ENCODE measurements around the gene RBFOX1. TPM values are rescaled to one million over a fixed set of nuclear protein-coding genes. Genes with fewer than 3 reads are reported as not detected.

The RBFOX1 gene
- polyA plus RNA-seq, 1 donor from 2014 or later, result 56.8 TPM

GRCh38 chr16:7653746-7654461 lies 321.3 kb downstream of the RBFOX1 start:
- Histone ChIP-seq H3K27ac (ENCODE audit: low read length) (no peak overlapping the region), H3K36me3 (ENCODE audit: insufficient read depth, low read length) (no peaks in the 10 kb centered on the region), H3K9me3 (ENCODE audit: low read length) (no peaks in the 10 kb centered on the region), H3K4me2 (ENCODE audit: low read length) (no peak overlapping the region), H4K20me1 (ENCODE audit: insufficient read depth) (no peaks in the 10 kb centered on the region), H3F3A (ENCODE audit: insufficient read depth, low read length, poor library complexity, severe bottlenecking) (peaks cover 3% of the 10 kb centered on the region), H3K9me2 (ENCODE audit: insufficient read depth, low read length) (no peaks in the 10 kb centered on the region), H3K27me3 (ENCODE audit: insufficient read depth, low read depth, low read length) (no peaks in the 10 kb centered on the region), H3K9ac (ENCODE audit: low read length) (no peak overlapping the region), H2AFZ (ENCODE audit: low read depth, low read length) (no peak overlapping the region), H3K4me3 (ENCODE audit: low read length) (no peak overlapping the region), H3K79me2 (replicated peaks; ENCODE audit: insufficient read depth, low read length) (no peaks in the 10 kb centered on the region)
- no peak for TF ChIP-seq TAF1 (IDR thresholded peaks at IDR 0.05; ENCODE audit: low read depth)
- TF ChIP-seq EP300 (conservative IDR thresholded peaks at IDR 0.05; ENCODE audit: poor library complexity, severe bottlenecking), result no peak
- no peak for TF ChIP-seq SMC3 (conservative IDR thresholded peaks at IDR 0.05; ENCODE audit: poor library complexity)
- TF ChIP-seq REST (IDR thresholded peaks at IDR 0.05; ENCODE audit: borderline replicate concordance), result no peak
- no peak for TF ChIP-seq RAD21 (conservative IDR thresholded peaks at IDR 0.05)
- no peak for TF ChIP-seq MXI1 (conservative IDR thresholded peaks at IDR 0.05; ENCODE audit: poor library complexity, severe bottlenecking)
- no peak for TF ChIP-seq CTCF (IDR thresholded peaks at IDR 0.05; ENCODE audit: poor library complexity, severe bottlenecking)
- no peak for TF ChIP-seq EZH2 (IDR thresholded peaks at IDR 0.05; ENCODE audit: borderline replicate concordance, insufficient read depth, low read length, poor library complexity, severe bottlenecking)
- TF ChIP-seq POLR2AphosphoS5 (IDR thresholded peaks at IDR 0.05), result no peak

- no peak for TF ChIP-seq CTCF (IDR thresholded peaks at IDR 0.05; ENCODE audit: poor library complexity, severe bottlenecking)
- TF ChIP-seq MXI1 (conservative IDR thresholded peaks at IDR 0.05; ENCODE audit: poor library complexity, severe bottlenecking), result no peak
- no peak for TF ChIP-seq RAD21 (conservative IDR thresholded peaks at IDR 0.05)
- no peak for TF ChIP-seq TAF1 (IDR thresholded peaks at IDR 0.05; ENCODE audit: low read depth)
- no peak for TF ChIP-seq POLR2AphosphoS5 (IDR thresholded peaks at IDR 0.05)
- TF ChIP-seq SMC3 (conservative IDR thresholded peaks at IDR 0.05; ENCODE audit: poor library complexity), result no peak
- no peak for TF ChIP-seq REST (IDR thresholded peaks at IDR 0.05; ENCODE audit: borderline replicate concordance)
- no peak for TF ChIP-seq EZH2 (IDR thresholded peaks at IDR 0.05; ENCODE audit: borderline replicate concordance, insufficient read depth, low read length, poor library complexity, severe bottlenecking)
- TF ChIP-seq EP300 (conservative IDR thresholded peaks at IDR 0.05; ENCODE audit: poor library complexity, severe bottlenecking), result no peak
- Histone ChIP-seq H3K4me3 (ENCODE audit: low read length) (no peak overlapping the region), H4K20me1 (ENCODE audit: insufficient read depth) (no peaks in the 10 kb centered on the region), H2AFZ (ENCODE audit: low read depth, low read length) (no peak overlapping the region), H3K9ac (ENCODE audit: low read length) (no peak overlapping the region), H3K27ac (ENCODE audit: low read length) (no peak overlapping the region), H3K4me2 (ENCODE audit: low read length) (no peak overlapping the region), H3K79me2 (replicated peaks; ENCODE audit: insufficient read depth, low read length) (no peaks in the 10 kb centered on the region), H3K9me2 (ENCODE audit: insufficient read depth, low read length) (no peaks in the 10 kb centered on the region), H3K9me3 (ENCODE audit: low read length) (no peaks in the 10 kb centered on the region), H3K27me3 (ENCODE audit: insufficient read depth, low read depth, low read length) (no peaks in the 10 kb centered on the region), H3K36me3 (ENCODE audit: insufficient read depth, low read length) (no peaks in the 10 kb centered on the region), H3F3A (ENCODE audit: insufficient read depth, low read length, poor library complexity, severe bottlenecking) (no peaks in the 10 kb centered on the region)
Measured at GRCh38 chr16:7675628-7676027, 343.0 kb downstream of the RBFOX1 start.
